Esophagus muscularis mucosa (tissue), 3 donors: ENCODE data around the gene PGM2L1.

ENCODE experiments used
- POLR2AphosphoS5 ChIP-seq, 2 donors: sonication (generic); formaldehyde crosslinking; IDR thresholded peaks; one replicate each; pipeline ENCODE4 v1.6.1; 2017; ENCODE audit warnings: antibody characterized with exemption in 2 of 2
- TF ChIP-seq, protein P1 (sequence below), 3 experiments: fragments of 200-600 bp in 2 of 3; fragments of 450-650 bp in 1 of 3; sonication (generic) in 2 of 3; IDR thresholded peaks; one replicate each; pipeline ENCODE4 v1.5.1; 2017 to 2019; ENCODE audit warnings: antibody characterized with exemption in 3 of 3, mild to moderate bottlenecking in 2 of 3, moderate library complexity in 1 of 3

DNA sequence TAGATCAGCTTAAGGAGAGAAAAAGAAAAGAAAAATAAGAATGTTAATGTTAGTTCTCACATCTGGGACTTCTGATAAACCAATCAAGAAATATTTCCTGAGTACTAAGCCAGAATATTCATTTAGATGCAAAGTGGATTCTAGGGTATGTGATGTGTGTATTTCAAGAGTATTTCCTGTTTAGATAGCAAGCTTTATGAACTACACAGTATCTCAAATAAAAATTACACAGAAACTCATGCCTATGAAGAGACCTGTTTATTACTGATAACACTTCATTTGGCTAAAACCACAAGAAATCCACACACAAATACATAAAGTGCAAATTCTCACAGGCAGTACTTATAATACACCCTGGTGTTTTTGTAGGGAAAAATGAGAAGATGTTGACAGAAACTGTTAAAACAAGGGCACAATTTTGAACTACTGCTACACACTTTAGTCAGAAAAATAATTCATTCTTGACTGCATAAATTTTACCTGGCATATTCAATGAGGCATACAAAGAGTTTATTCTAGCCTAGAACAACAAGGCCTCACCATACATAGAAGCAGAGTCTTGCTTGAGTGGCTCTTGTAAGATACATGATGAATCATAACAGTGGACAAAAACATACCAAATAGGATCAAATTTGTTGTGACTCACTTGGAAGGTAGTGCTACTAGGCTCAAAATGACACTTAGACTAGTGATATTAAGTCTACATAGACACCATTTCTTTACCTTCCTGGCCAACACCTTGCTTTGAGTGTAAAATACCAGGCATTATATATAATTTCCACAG lies 68.0 kb downstream of the PGM2L1 start:
- no peak for TF ChIP-seq POLR2AphosphoS5 (IDR thresholded peaks at IDR 0.05)
- TF ChIP-seq, protein P1, sequence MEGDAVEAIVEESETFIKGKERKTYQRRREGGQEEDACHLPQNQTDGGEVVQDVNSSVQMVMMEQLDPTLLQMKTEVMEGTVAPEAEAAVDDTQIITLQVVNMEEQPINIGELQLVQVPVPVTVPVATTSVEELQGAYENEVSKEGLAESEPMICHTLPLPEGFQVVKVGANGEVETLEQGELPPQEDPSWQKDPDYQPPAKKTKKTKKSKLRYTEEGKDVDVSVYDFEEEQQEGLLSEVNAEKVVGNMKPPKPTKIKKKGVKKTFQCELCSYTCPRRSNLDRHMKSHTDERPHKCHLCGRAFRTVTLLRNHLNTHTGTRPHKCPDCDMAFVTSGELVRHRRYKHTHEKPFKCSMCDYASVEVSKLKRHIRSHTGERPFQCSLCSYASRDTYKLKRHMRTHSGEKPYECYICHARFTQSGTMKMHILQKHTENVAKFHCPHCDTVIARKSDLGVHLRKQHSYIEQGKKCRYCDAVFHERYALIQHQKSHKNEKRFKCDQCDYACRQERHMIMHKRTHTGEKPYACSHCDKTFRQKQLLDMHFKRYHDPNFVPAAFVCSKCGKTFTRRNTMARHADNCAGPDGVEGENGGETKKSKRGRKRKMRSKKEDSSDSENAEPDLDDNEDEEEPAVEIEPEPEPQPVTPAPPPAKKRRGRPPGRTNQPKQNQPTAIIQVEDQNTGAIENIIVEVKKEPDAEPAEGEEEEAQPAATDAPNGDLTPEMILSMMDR (IDR thresholded peaks at IDR 0.05): no peak
